Activated naive CD8-positive, alpha-beta T cell treated with anti-CD3 and anti-CD28 coated beads, Interleukin-2, amount 10 ng/mL, durations not matched to agents 7 days and 5 days (primary cell): ENCODE data around the gene PLEK. TPM values are rescaled to one million over a fixed set of nuclear protein-coding genes. Genes with fewer than 3 reads are reported as not detected.

Experiments
- ATAC-seq: fragments of 150-1000 bp; cut with Tn5 transposase; one replicate; pipeline ENCODE4 v1.10.0; 2021; ENCODE audit warnings: low read depth, moderate library complexity
- POLR2A ChIA-PET: fragments of 350-600 bp; sonication (Branson Sonifier 250); formaldehyde crosslinking; loops from one replicate; lab custom pipeline; 2021; ENCODE audit warnings: antibody characterized with exemption; lab: Charles Lee
- DNase-seq: peaks from one replicate; pipeline ENCODE4 v3.0.0; 2021
- H3K27ac Mint-ChIP-seq: one replicate; pipeline ENCODE4 v1.8.0; 2022; ENCODE audit warnings: mild to moderate bottlenecking, mixed read lengths
- H3K27me3 Mint-ChIP-seq: one replicate; pipeline ENCODE4 v1.8.0; 2022; ENCODE audit warnings: mild to moderate bottlenecking, moderate library complexity, mixed read lengths
- H3K36me3 Mint-ChIP-seq: one replicate; pipeline ENCODE4 v1.8.0; 2021; ENCODE audit warnings: mild to moderate bottlenecking, mixed read lengths
- H3K4me1 Mint-ChIP-seq: one replicate; pipeline ENCODE4 v1.8.0; 2021; ENCODE audit warnings: mixed read lengths
- H3K4me3 Mint-ChIP-seq: one replicate; pipeline ENCODE4 v1.8.0; 2022; ENCODE audit warnings: mild to moderate bottlenecking, moderate library complexity, mixed read lengths
- H3K9me3 Mint-ChIP-seq: one replicate; pipeline ENCODE4 v1.8.0; 2021; ENCODE audit warnings: mixed read lengths
- total RNA-seq, 2 experiments: library from RNA; stranded (reverse); gene quantifications; one replicate each; pipeline ENCODE4 v1.2.3, GENCODE V29; 2021

Gene PLEK, protein sequence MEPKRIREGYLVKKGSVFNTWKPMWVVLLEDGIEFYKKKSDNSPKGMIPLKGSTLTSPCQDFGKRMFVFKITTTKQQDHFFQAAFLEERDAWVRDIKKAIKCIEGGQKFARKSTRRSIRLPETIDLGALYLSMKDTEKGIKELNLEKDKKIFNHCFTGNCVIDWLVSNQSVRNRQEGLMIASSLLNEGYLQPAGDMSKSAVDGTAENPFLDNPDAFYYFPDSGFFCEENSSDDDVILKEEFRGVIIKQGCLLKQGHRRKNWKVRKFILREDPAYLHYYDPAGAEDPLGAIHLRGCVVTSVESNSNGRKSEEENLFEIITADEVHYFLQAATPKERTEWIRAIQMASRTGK
- 10 to 100 TPM; 23.4 to 28.8 TPM for total RNA-seq

DNA sequence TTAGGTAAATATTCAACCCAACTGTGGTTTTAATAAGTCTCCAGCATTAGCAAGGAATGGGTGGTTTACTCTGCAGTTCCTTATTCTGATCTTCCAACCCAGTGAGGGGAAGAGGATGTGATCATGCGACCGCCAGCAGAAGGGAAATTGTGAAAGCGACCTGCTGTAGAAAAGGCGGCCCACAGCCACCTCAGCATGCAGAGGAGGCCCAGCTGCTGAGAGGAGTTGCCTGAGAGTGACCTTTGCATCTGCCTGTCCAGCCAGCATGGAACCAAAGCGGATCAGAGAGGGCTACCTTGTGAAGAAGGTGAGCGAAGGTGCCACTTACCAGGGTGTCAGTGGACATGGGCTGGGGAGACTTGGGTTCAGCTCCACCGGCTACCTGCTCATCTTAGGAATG, at the start of gene PLEK:
Gene PLEK, plus strand, starts transcription at position 196 of the 400 bp plus-strand sequence. Its CDS starts 70 bp downstream, at position 266.
- Mint-ChIP-seq H3K27ac (peak within 1 kb of the TSS; percentile 38), H3K4me1 (peaks cover 16% of the 10 kb centered on the region), H3K4me3 (peak within 1 kb of the TSS; percentile 13), H3K36me3 (peaks cover 2% of the 10 kb centered on the region), H3K9me3 (no peaks in the 10 kb centered on the region), H3K27me3 (no peaks in the 10 kb centered on the region)
- DNase-seq (no peak), ATAC-seq (no peak)
- POLR2A ChIA-PET = no interaction called here

DNA sequence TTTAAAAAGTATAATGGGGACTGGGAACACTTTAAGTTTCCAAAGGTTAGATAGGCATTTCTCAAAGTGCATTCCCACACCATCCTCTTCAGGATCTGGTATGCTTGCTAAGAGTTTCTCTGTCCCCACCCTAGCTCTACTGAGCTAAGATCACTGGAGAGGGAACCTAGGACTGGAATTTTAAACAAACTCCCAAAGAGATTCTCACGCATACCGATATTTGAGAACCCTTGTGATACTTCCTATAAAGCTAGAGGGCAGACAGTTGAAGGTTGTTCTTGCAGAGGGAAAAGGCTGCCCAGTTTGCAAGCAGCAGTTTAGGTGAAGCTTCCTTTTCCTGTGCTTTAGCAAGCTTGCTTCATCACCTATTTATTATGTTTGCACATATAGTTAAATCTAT, 49.0 kb upstream of the PLEK start:
- no peak overlapping the region for H3K27ac Mint-ChIP-seq
- H3K9me3 Mint-ChIP-seq = no peaks in the 10 kb centered on the region
- DNase-seq (no peak), ATAC-seq (no peak)
- H3K4me1 Mint-ChIP-seq = peaks cover 3% of the 10 kb centered on the region
- peaks cover 67% of the 10 kb centered on the region for H3K27me3 Mint-ChIP-seq
- POLR2A ChIA-PET = no interaction called here
- no peaks in the 10 kb centered on the region for H3K36me3 Mint-ChIP-seq
- H3K4me3 Mint-ChIP-seq = no peak overlapping the region

DNA sequence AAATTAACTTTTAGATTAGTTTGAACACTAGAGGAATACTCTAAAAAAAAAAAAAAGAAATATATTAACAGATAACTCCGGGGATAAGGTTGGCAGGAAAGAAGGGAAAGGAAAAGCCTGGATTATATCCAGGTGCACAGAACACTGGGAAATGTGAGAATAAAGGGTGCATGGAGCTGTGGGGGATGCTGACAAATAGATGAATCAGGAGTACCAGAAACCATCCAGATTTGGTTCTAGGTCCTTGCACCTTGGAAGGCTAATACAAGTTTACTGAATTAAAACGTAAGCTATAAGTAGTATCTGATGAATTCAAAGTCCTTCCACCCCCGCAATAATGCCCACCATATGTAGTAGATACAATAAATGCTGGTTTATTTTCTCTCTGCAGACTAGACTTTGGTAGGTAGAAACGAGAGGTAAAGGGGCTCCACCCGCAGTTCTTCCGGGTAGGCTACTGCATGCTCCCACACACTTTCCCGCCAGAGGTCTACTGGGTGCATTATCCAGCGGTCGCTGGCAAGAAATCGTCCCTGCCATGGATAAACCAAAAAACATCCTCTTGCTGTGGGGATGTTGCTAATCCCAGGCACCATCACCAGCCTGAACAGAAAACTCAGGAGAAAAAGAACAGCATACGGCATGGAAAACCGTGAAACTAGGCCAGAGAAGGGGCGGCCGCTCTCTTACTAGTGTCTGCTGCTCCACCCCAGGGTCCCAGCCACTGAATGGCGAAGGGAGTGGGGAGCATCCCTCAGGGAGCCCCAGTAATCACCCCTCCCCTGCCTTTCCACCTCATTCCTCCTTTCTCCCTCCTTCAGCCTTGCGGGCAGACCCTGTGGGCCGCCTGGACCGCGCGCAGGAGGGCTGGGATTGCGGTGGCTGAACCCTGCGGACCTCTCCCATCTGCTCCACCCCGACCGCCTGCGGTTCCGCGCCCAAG, 46.8 kb upstream of the PLEK start:
- Mint-ChIP-seq H3K4me3 (no peak overlapping the region), H3K9me3 (no peaks in the 10 kb centered on the region), H3K27ac (no peak overlapping the region), H3K36me3 (no peaks in the 10 kb centered on the region), H3K27me3 (peaks cover 76% of the 10 kb centered on the region), H3K4me1 (peaks cover 3% of the 10 kb centered on the region)
- DNase-seq (no peak), ATAC-seq (no peak)
- POLR2A ChIA-PET = no interaction called here

DNA sequence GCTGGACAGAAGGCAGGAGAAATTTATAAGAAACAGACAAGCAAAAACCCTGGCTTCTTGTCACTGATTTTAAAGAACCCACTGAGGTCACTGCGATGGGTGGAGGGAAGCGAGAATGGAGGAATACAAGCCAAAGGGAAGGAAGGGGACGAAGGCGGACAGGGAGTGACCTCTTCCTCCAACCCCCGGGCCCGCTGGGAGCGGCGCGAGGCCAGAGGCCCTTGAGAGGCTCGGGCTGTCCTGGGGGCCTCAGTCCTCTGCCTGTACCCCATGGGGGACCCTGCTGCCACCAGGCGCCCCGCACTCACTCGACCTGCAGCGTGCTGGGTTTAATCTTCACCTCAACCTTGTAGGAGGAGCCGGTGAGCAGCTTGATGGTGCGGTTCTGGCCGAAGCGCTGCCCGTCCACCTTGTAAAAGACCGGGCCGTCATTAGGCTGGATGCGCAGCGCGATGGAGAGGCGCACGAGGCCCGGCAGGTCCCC, 46.1 kb upstream of the PLEK start:
- peak overlapping the region; percentile 58 for H3K4me3 Mint-ChIP-seq
- H3K36me3 Mint-ChIP-seq = no peaks in the 10 kb centered on the region
- peaks cover 77% of the 10 kb centered on the region for H3K27me3 Mint-ChIP-seq
- no peak for DNase-seq
- ATAC-seq = no peak
- peaks cover 3% of the 10 kb centered on the region for H3K4me1 Mint-ChIP-seq
- H3K9me3 Mint-ChIP-seq = no peaks in the 10 kb centered on the region
- H3K27ac Mint-ChIP-seq = no peak overlapping the region
- POLR2A ChIA-PET = no interaction called here

DNA sequence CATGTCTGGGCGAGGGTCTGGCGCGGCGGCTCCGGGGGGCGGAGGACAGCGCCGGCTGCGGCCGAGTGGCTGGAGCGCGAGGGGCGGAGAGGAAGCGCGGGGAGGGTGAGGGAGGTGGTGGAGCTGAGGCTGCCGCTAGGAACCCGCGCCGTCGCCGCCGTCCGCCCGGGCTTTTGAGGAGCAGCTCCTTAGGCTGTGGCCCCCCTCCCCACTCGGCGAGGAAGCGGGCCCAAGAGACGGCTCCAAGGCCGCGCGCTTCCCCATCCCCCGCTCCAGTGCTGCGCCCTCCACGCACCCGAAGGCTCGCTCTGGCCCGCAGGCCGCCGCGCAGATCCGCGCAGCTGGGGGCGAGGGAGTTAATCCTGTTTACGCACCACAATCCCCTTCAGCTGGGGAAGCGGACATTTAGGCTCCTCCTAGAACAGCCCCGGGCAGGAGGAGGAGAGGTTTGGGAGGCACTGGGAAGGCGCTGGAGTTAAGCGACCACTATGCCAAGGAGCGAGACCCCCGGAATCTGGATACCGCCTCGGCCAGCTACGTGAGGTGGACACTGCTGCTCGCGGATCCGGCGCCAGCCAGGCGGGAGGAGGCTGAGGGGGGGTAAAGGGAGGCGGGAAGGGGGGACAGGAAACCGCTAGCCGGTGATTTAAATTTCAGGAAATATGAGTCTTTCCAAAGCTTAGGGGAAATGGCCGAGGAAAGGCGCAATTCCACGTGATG, 45.5 kb upstream of the PLEK start, which contains the start of gene CNRIP1:
Gene CNRIP1, minus strand, starts transcription at position 552 of the 720 bp plus-strand sequence. Its CDS starts 549 bp downstream, at position 3.
- DNase-seq = peak; percentile 34
- Mint-ChIP-seq H3K27ac (no peak within 1 kb of the TSS), H3K9me3 (no peaks in the 10 kb centered on the region), H3K36me3 (no peaks in the 10 kb centered on the region), H3K27me3 (peaks cover 80% of the 10 kb centered on the region), H3K4me1 (peaks cover 3% of the 10 kb centered on the region), H3K4me3 (peak within 1 kb of the TSS; percentile 63)
- POLR2A ChIA-PET = no interaction called here
- no peak for ATAC-seq

DNA sequence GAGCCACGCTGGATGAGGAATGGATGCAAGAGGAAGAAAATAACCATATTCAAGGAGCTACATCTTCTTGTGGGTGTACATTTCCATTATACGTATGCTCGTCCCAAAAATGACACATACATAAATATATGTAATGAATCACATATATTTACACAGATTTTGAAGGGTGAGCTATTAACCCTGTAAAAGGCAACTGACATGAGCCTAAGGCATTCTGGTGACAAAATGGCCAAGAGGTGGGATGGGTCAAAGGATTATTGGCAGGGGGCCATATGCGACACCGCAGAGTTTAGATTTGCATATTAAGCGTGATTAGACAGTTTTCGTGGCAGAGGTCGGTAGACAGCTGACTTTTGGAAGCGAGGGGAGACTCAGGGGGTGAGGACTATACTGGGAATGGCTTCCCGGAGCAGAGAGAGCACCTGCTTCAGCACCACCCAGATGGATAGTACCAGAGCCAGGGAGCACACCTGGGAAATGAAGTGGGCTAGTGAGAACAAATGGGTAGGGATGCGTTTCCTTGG, 44.9 kb upstream of the PLEK start:
- peaks cover 85% of the 10 kb centered on the region for H3K27me3 Mint-ChIP-seq
- no peaks in the 10 kb centered on the region for H3K9me3 Mint-ChIP-seq
- DNase-seq = no peak
- no peak for ATAC-seq
- peak overlapping the region; percentile 63 for H3K4me3 Mint-ChIP-seq
- no peaks in the 10 kb centered on the region for H3K36me3 Mint-ChIP-seq
- POLR2A ChIA-PET = no interaction called here
- peaks cover 3% of the 10 kb centered on the region for H3K4me1 Mint-ChIP-seq
- H3K27ac Mint-ChIP-seq = no peak overlapping the region

DNA sequence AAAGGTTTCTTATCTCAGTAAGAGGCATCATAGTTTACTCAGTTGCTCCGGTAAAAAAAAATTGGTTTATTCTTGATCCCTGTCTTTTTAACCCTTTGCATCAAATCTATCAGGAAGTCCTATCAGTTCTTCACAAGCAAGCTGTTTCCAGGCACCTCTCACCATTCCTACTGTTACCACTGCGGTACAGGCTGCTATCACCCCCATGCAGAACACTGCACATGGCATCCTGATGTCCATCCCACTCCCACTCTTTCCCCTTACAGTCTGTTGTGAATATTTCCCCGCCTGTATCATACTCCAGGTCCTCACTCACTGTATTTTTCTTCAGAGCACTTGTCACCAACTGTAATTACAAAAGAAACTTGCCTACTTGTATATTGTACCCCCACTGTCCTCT, 40.0 kb upstream of the PLEK start:
- peaks cover 2% of the 10 kb centered on the region for H3K4me1 Mint-ChIP-seq
- POLR2A ChIA-PET = no interaction called here
- peaks cover 63% of the 10 kb centered on the region for H3K27me3 Mint-ChIP-seq

DNA sequence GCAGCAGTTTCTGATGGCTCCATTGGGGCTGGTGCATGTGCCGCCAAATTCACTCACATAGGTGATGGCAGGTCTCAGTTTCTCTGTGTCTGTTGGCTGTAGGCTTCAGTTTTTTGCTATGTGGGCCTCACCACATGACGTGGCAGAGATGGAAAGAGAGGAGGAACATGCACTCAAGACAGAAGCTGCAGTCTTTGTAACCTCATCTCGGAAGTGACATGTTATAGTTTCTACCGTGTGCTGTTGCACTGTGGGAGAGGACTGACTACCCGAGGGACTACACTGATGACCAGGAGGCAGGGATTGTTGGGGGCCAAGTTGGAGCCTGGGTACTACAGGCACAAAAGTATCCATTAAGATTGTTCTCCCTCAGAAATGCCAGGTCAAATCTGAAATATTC, 36.2 kb upstream of the PLEK start:
- Mint-ChIP-seq H3K9me3 (no peaks in the 10 kb centered on the region), H3K36me3 (no peaks in the 10 kb centered on the region), H3K4me3 (no peak overlapping the region), H3K27me3 (peaks cover 36% of the 10 kb centered on the region), H3K4me1 (no peaks in the 10 kb centered on the region), H3K27ac (no peak overlapping the region)
- DNase-seq (no peak), ATAC-seq (no peak)
- POLR2A ChIA-PET = no interaction called here

More for the DNA sequence above, 40.0 kb upstream of the PLEK start:
- ATAC-seq (no peak), DNase-seq (no peak)
- H3K4me3 Mint-ChIP-seq = no peak overlapping the region
- H3K27ac Mint-ChIP-seq = no peak overlapping the region
- H3K36me3 Mint-ChIP-seq = no peaks in the 10 kb centered on the region
- H3K9me3 Mint-ChIP-seq = no peaks in the 10 kb centered on the region

DNA sequence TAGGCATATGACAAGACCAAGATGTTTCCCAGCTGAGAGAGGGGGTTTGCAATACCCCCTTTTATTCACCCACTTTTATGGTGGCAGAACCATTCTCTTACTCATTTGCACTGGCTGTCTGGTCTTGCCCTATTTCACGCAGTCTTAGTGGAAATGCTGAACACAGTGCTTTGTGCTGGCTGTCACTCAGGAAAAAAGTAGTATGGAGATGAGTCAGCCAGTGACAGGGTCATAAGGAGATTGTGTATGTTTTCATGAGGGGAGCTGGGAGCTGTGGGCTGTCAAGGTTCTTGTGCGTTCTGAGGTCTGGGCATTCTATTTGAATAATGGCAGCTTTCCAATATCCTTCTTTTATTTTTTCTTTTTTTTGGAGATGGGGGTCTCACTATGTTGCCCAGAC, 34.4 kb upstream of the PLEK start:
- ATAC-seq (no peak), DNase-seq (no peak)
- POLR2A ChIA-PET = no interaction called here
- Mint-ChIP-seq H3K9me3 (no peaks in the 10 kb centered on the region), H3K4me1 (no peaks in the 10 kb centered on the region), H3K4me3 (no peak overlapping the region), H3K27me3 (peaks cover 25% of the 10 kb centered on the region), H3K27ac (no peak overlapping the region), H3K36me3 (no peaks in the 10 kb centered on the region)

DNA sequence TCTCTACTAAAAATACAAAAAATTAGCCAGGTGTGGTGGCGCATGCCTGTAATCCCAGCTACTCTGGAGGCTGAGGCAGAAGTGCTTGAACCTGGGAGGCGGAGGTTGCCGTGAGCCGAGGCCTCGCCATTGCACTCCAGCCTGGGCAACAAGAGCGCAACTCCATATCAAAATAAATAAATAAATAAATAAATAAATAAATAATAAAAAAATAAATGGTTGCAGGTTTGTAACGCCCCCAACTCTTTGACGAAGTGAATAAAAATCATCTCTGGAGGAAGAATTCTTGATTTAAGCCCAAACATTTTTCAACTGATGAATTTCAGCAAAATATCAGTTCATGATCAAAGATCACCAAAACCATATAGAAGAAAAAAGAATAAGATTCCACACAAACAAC, 32.1 kb upstream of the PLEK start:
- Mint-ChIP-seq H3K36me3 (no peaks in the 10 kb centered on the region), H3K4me3 (no peak overlapping the region), H3K27me3 (peaks cover 23% of the 10 kb centered on the region), H3K9me3 (no peaks in the 10 kb centered on the region), H3K27ac (no peak overlapping the region), H3K4me1 (no peaks in the 10 kb centered on the region)
- DNase-seq (no peak), ATAC-seq (no peak)
- POLR2A ChIA-PET = no interaction called here

DNA sequence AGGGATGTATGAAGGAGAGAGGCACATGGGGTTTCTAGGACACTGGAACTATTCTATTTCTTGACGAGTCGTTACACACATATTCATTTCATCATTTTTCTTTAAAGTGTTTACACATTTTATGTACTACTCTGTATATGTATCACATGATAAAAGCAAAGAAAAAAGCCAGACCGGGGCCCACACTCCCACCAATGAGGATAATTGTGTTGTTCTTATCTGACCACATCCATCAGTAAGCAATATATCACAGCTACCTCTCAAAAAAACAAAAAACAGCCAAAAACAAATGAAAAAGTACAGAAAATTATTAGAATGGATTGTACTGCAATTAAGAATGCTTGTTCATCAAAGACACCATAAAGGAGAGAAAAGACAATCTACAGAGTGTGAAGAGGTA, 31.2 kb upstream of the PLEK start:
- H3K4me3 Mint-ChIP-seq = no peak overlapping the region
- POLR2A ChIA-PET = no interaction called here
- H3K27ac Mint-ChIP-seq = no peak overlapping the region
- peaks cover 20% of the 10 kb centered on the region for H3K27me3 Mint-ChIP-seq
- no peaks in the 10 kb centered on the region for H3K4me1 Mint-ChIP-seq
- DNase-seq (no peak), ATAC-seq (no peak)
- no peaks in the 10 kb centered on the region for H3K9me3 Mint-ChIP-seq
- H3K36me3 Mint-ChIP-seq = no peaks in the 10 kb centered on the region

DNA sequence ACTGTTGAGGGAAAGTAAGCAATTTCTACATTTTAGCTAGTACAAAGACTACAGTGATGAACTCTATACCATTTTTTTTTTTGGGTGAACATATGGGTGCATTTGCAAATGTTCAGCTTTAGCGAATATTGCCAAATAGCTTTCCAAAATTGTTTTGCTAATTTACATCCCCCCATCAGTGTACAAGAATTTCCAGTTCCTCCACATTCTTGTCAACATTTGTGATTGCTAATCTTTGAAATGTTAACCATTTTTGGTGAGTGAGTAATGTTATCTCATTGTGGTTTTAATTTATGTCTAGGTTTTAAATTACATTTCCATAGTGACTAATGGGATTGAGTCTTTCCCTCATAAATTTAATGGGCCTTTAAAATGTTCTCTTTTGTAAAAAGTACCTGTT, 28.9 kb upstream of the PLEK start:
- no peaks in the 10 kb centered on the region for H3K36me3 Mint-ChIP-seq

More for the DNA sequence above, 28.9 kb upstream of the PLEK start:
- Mint-ChIP-seq H3K27me3 (peaks cover 24% of the 10 kb centered on the region), H3K4me1 (no peaks in the 10 kb centered on the region), H3K9me3 (no peaks in the 10 kb centered on the region), H3K27ac (no peak overlapping the region), H3K4me3 (no peak overlapping the region)
- DNase-seq = no peak
- no peak for ATAC-seq
- POLR2A ChIA-PET = no interaction called here
